ENCODE measurements around the gene CLTA. TPM values are rescaled to one million over a fixed set of nuclear protein-coding genes. Genes with fewer than 3 reads are reported as not detected.

Gene CLTA
- total RNA-seq, 1 experiment from 2014 or later: 195 TPM

GRCh38 chr9:36164989-36165388 is 25.7 kb upstream of the CLTA start:
- H4K20me1 ChIP-seq (ENCODE audit: control insufficient read depth, insufficient read depth, insufficient read length): no peaks in the 10 kb centered on the region
- H3K4me1 ChIP-seq (ENCODE audit: insufficient read depth, low read length): peaks cover 10% of the 10 kb centered on the region
- no peak overlapping the region for H4K91ac ChIP-seq (ENCODE audit: insufficient read length, low read depth, low read length)
- Mint-ChIP-seq H3K4me1 (peaks cover 36 to 47% of the 10 kb centered on the region in 2 experiments), H3K27me3 (ENCODE audit: low read depth) (peaks cover 20% of the 10 kb centered on the region), H3K4me3 (no peak overlapping the region), H3K9me3 (no peaks in the 10 kb centered on the region; a peak in 1 of 5 replicates), H3K36me3 (ENCODE audit: insufficient read depth in 1 of 3, low read depth in 3 of 3) (peaks cover 0 to 10% (median 0%) of the 10 kb centered on the region in 3 experiments; a peak in 1 of 7 replicates), H3K27ac (peak overlapping the region in 1 of 3 experiments; percentile 12; a peak in 1 of 7 replicates)
- no peaks in the 10 kb centered on the region for H3K79me1 ChIP-seq (ENCODE audit: insufficient read depth, low read depth, low read length, poor library complexity, severe bottlenecking)
- H2BK15ac ChIP-seq (ENCODE audit: low read depth, low read length): no peak overlapping the region
- H3K4me2 ChIP-seq (ENCODE audit: insufficient read depth, insufficient read length, low read length): no peak overlapping the region
- H3K9me3 ChIP-seq (ENCODE audit: control insufficient read depth, low read depth, low read length): no peaks in the 10 kb centered on the region
- TF ChIP-seq CTCF (conservative IDR thresholded peaks at IDR 0.05): no peak
- H3K14ac ChIP-seq (ENCODE audit: insufficient read depth, low read length): no peak overlapping the region
- no peak overlapping the region for H4K8ac ChIP-seq (replicated peaks; ENCODE audit: insufficient read length, low read depth, low read length)
- H3T11ph ChIP-seq (ENCODE audit: low read length): no peak overlapping the region
- no peak overlapping the region for H2BK5ac ChIP-seq (ENCODE audit: insufficient read length, low read length)
- H2AFZ ChIP-seq (ENCODE audit: low read length): no peak overlapping the region
- no peak overlapping the region for H3K27ac ChIP-seq (ENCODE audit: insufficient read length, low read depth, low read length)
- H2BK12ac ChIP-seq (ENCODE audit: insufficient read length, low read depth, low read length): no peak overlapping the region
- H3K79me2 ChIP-seq (ENCODE audit: insufficient read depth, low read length): no peaks in the 10 kb centered on the region
- H3K9ac ChIP-seq (ENCODE audit: extremely low read depth, insufficient read length, low read length): no peak overlapping the region
- no peak overlapping the region for H3K56ac ChIP-seq (ENCODE audit: insufficient read length, low read depth, low read length)
- H2BK120ac ChIP-seq (ENCODE audit: low read depth, low read length, poor library complexity, severe bottlenecking): no peak overlapping the region
- no peak overlapping the region for H2AK5ac ChIP-seq (ENCODE audit: insufficient read length, low read length)
- no peak overlapping the region for H4K5ac ChIP-seq (ENCODE audit: insufficient read length, low read depth, low read length)
- no peak overlapping the region for H3K18ac ChIP-seq (ENCODE audit: insufficient read length, low read depth, low read length)
- H3K23ac ChIP-seq (ENCODE audit: insufficient read length, low read depth, low read length): no peak overlapping the region
- no CpG with 5 or more reads among the region's 3 CpGs for WGBS (ENCODE audit: extremely low coverage, insufficient read length, low lambda C conversion rate)
- H2BK20ac ChIP-seq (ENCODE audit: low read depth, low read length, poor library complexity, severe bottlenecking): no peak overlapping the region
- peak; percentile 43 for DNase-seq
- H3K27me3 ChIP-seq (ENCODE audit: insufficient read depth, low read length): no peaks in the 10 kb centered on the region
- no peaks in the 10 kb centered on the region for H3K23me2 ChIP-seq (ENCODE audit: insufficient read length, low read depth, low read length, poor library complexity, severe bottlenecking)
- H3K4ac ChIP-seq (ENCODE audit: low read depth, low read length): no peak overlapping the region

Data from H9 (cell line).